HUES6 (cell line): ENCODE data around the gene CDKAL1.

Experiments used
- H3K27ac ChIP-seq: 2 replicates; pipeline ENCODE4 v1.7.0; 2013; ENCODE audit warnings: low read depth, mild to moderate bottlenecking, low read length, inconsistent platforms
- H3K27me3 ChIP-seq: 2 replicates; pipeline ENCODE4 v1.6.1; 2013; ENCODE audit warnings: low read length; ENCODE audit not compliant: control insufficient read depth, insufficient read depth
- H3K36me3 ChIP-seq: 2 replicates; pipeline ENCODE4 v1.6.1; 2013; ENCODE audit warnings: low read length; ENCODE audit not compliant: control insufficient read depth, insufficient read depth
- H3K4me1 ChIP-seq: 2 replicates; pipeline ENCODE4 v1.6.1; 2013; ENCODE audit warnings: low read length; ENCODE audit not compliant: control insufficient read depth, insufficient read depth
- H3K4me3 ChIP-seq: 2 replicates; pipeline ENCODE4 v1.5.1; 2013; ENCODE audit warnings: low read depth, low read length
- H3K9ac ChIP-seq: one replicate; pipeline ENCODE4 v1.6.1; 2013; ENCODE audit warnings: mild to moderate bottlenecking, low read length
- H3K9me3 ChIP-seq: 2 replicates; pipeline ENCODE4 v1.6.1; 2013; ENCODE audit warnings: low read depth, low read length; ENCODE audit not compliant: control insufficient read depth, insufficient read depth

Gene CDKAL1

GRCh38 chr6:21099338-21100314 lies 565.4 kb downstream of the CDKAL1 start:
- Histone ChIP-seq H3K27me3 (no peaks in the 10 kb centered on the region), H3K36me3 (no peaks in the 10 kb centered on the region), H3K27ac (no peak overlapping the region), H3K9me3 (no peaks in the 10 kb centered on the region), H3K4me3 (no peak overlapping the region), H3K9ac (no peak overlapping the region), H3K4me1 (peaks cover 45% of the 10 kb centered on the region)

GRCh38 chr6:21100991-21101390 lies 566.7 kb downstream of the CDKAL1 start:
- Histone ChIP-seq H3K27me3 (no peaks in the 10 kb centered on the region), H3K27ac (no peak overlapping the region), H3K4me1 (peaks cover 54% of the 10 kb centered on the region), H3K9me3 (no peaks in the 10 kb centered on the region), H3K36me3 (no peaks in the 10 kb centered on the region), H3K4me3 (no peak overlapping the region), H3K9ac (no peak overlapping the region)

- Histone ChIP-seq H3K9me3 (no peaks in the 10 kb centered on the region), H3K27me3 (no peaks in the 10 kb centered on the region), H3K27ac (no peak overlapping the region), H3K4me1 (peaks cover 54% of the 10 kb centered on the region), H3K4me3 (no peak overlapping the region), H3K9ac (no peak overlapping the region), H3K36me3 (no peaks in the 10 kb centered on the region)
These were observed 567.4 kb downstream of the CDKAL1 start for GRCh38 chr6:21101694-21102093.

- Histone ChIP-seq H3K27me3 (no peaks in the 10 kb centered on the region), H3K27ac (no peak overlapping the region), H3K9me3 (no peaks in the 10 kb centered on the region), H3K36me3 (no peaks in the 10 kb centered on the region), H3K4me1 (peaks cover 54% of the 10 kb centered on the region), H3K9ac (peak overlapping the region; percentile 34), H3K4me3 (no peak overlapping the region)
These were observed 567.9 kb downstream of the CDKAL1 start for GRCh38 chr6:21102201-21102600.

GRCh38 chr6:21102624-21103023 lies 568.4 kb downstream of the CDKAL1 start:
- H3K4me1 ChIP-seq = peaks cover 54% of the 10 kb centered on the region
- no peaks in the 10 kb centered on the region for H3K36me3 ChIP-seq
- H3K27me3 ChIP-seq = no peaks in the 10 kb centered on the region
- H3K4me3 ChIP-seq = no peak overlapping the region
- H3K27ac ChIP-seq = no peak overlapping the region
- no peaks in the 10 kb centered on the region for H3K9me3 ChIP-seq
- H3K9ac ChIP-seq = peak overlapping the region; percentile 34

- H3K27me3 ChIP-seq = no peaks in the 10 kb centered on the region
- H3K9ac ChIP-seq = no peak overlapping the region
- H3K4me3 ChIP-seq = no peak overlapping the region
- peaks cover 45% of the 10 kb centered on the region for H3K4me1 ChIP-seq
- H3K9me3 ChIP-seq = no peaks in the 10 kb centered on the region
- no peaks in the 10 kb centered on the region for H3K36me3 ChIP-seq
- no peak overlapping the region for H3K27ac ChIP-seq
These were observed 569.5 kb downstream of the CDKAL1 start for GRCh38 chr6:21103626-21104224.

- no peaks in the 10 kb centered on the region for H3K9me3 ChIP-seq
- H3K27ac ChIP-seq = no peak overlapping the region
- no peaks in the 10 kb centered on the region for H3K36me3 ChIP-seq
- no peak overlapping the region for H3K4me3 ChIP-seq
- H3K27me3 ChIP-seq = no peaks in the 10 kb centered on the region
- H3K4me1 ChIP-seq = peaks cover 42% of the 10 kb centered on the region
- no peak overlapping the region for H3K9ac ChIP-seq
These were observed 570.0 kb downstream of the CDKAL1 start for GRCh38 chr6:21104288-21104687.

GRCh38 chr6:21107796-21108195 lies 573.5 kb downstream of the CDKAL1 start:
- no peak overlapping the region for H3K4me3 ChIP-seq
- H3K27ac ChIP-seq = no peak overlapping the region
- H3K27me3 ChIP-seq = no peaks in the 10 kb centered on the region
- peaks cover 41% of the 10 kb centered on the region for H3K4me1 ChIP-seq
- no peak overlapping the region for H3K9ac ChIP-seq
- H3K36me3 ChIP-seq = no peaks in the 10 kb centered on the region
- no peaks in the 10 kb centered on the region for H3K9me3 ChIP-seq

- no peaks in the 10 kb centered on the region for H3K36me3 ChIP-seq
- no peak overlapping the region for H3K4me3 ChIP-seq
- H3K9me3 ChIP-seq = no peaks in the 10 kb centered on the region
- no peaks in the 10 kb centered on the region for H3K27me3 ChIP-seq
- H3K4me1 ChIP-seq = peaks cover 38% of the 10 kb centered on the region
- no peak overlapping the region for H3K9ac ChIP-seq
- H3K27ac ChIP-seq = peak overlapping the region; percentile 74; the same call in 1 of the 2 replicates
These were observed 575.3 kb downstream of the CDKAL1 start for GRCh38 chr6:21109391-21110178.

GRCh38 chr6:21110684-21111083 lies 576.4 kb downstream of the CDKAL1 start:
- Histone ChIP-seq H3K36me3 (no peaks in the 10 kb centered on the region), H3K4me1 (peaks cover 29% of the 10 kb centered on the region), H3K27ac (peak overlapping the region; percentile 74; the same call in 1 of the 2 replicates), H3K9ac (no peak overlapping the region), H3K9me3 (no peaks in the 10 kb centered on the region), H3K27me3 (no peaks in the 10 kb centered on the region), H3K4me3 (no peak overlapping the region)
